Measurements from ENCODE around the gene EVC2. TPM values are rescaled to one million over a fixed set of nuclear protein-coding genes. Genes with fewer than 3 reads are reported as not detected.

Gene EVC2
- total RNA-seq, 1 donor from 2014 or later: 9.3 TPM

DNA sequence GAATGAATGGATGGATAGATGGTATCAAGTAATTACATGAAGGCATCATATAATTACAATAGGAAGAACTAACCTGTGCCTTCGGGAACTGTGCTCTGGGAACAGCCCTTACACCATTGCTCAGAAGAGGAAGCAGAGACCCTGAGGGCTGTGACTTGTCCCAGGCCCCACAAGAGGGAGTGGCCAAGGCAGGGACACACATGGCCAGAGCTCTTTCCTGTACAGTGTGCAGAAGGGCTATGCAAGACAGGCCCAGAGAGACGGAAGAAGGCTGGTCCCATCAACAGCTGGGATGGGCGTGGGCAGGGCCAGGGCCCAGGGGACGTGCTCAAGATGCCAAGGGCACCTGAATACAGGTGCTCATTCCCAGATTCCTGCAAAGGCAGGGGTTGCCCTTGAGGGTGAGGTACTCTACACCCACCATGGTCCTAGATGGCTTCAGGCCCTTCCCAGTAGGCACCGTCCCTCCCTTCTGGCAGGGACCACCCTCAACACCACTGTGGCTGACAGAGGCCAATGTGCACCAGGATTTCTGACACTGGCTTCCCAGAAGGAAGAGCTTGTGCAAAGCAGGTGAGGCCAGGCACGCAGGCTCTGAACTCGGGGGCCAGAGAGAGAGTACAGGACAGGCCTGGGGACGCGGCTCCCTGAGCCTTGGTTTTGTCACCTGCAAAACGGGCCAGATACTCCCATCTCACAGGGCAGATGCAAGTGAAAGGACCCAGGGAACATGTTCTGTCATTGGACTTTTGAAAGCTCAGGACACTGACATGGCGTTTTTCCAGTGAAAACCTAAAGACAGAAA, 1.7 kb downstream of the EVC2 start:
- H3K4me3 ChIP-seq (ENCODE audit: low read depth, low read length): peak overlapping the region; percentile 82
- TF ChIP-seq, protein P1, sequence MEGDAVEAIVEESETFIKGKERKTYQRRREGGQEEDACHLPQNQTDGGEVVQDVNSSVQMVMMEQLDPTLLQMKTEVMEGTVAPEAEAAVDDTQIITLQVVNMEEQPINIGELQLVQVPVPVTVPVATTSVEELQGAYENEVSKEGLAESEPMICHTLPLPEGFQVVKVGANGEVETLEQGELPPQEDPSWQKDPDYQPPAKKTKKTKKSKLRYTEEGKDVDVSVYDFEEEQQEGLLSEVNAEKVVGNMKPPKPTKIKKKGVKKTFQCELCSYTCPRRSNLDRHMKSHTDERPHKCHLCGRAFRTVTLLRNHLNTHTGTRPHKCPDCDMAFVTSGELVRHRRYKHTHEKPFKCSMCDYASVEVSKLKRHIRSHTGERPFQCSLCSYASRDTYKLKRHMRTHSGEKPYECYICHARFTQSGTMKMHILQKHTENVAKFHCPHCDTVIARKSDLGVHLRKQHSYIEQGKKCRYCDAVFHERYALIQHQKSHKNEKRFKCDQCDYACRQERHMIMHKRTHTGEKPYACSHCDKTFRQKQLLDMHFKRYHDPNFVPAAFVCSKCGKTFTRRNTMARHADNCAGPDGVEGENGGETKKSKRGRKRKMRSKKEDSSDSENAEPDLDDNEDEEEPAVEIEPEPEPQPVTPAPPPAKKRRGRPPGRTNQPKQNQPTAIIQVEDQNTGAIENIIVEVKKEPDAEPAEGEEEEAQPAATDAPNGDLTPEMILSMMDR (conservative IDR thresholded peaks at IDR 0.05; ENCODE audit: low read depth, low read length): no peak
- DNase-seq (ENCODE audit: low read depth): no peak

DNA sequence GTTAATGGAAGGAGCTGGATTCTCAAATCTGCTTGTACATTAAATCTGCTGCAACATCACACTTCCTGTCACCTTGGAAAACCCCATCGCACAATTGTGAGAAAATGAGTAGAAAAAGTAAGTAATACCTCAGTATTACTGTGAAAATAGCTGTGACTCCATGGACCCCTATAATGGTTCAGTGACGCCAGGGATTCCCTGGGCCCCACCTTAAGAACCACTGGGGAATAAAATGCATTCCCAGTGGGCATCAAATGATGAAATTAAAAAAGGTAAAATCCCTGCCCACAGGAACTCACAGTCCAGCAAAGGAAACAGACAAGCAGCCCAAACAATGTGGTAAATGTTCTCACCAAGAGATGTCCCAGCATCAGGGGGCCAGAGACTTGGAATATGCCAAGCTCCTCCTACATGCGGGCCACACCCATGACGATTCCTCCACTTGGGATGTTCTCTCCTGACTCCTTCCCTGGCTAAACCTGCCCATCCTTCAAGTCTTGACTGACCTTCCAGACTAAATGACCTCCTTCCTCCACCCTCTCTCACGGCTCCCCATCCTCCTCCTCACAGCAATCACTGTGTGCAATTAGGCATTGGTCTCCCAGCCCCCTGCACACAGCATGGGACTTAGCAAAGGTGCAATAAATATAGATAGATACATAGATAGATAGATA, 2.6 kb downstream of the EVC2 start:
- DNase-seq (ENCODE audit: low read depth): no peak
- TF ChIP-seq, protein P1 (conservative IDR thresholded peaks at IDR 0.05; ENCODE audit: low read depth, low read length): no peak

DNA sequence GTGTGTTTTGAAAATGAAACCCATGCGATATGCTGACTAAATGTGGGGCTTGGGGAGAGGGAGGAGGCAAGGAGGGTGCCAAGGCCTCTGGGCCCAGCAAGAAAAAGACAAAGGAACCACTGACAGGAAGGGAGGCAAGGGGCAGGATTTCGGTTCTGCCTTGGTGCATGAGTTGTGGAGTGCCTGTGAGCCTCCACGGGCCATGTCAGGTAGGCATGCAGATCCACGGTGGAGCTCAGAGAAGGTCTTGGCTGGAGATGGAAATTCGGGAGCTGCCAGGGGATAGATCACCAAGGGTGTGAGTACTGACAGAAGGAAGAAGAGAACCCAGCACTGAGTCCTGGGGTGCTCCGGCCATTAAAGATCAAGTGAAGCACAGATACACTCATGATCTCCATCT, 4.1 kb downstream of the EVC2 start:
- DNase-seq (ENCODE audit: low read depth): no peak
- H3K4me3 ChIP-seq (ENCODE audit: low read depth, low read length): no peak overlapping the region
- TF ChIP-seq, protein P1 (conservative IDR thresholded peaks at IDR 0.05; ENCODE audit: low read depth, low read length): no peak

More for the DNA sequence above, 2.6 kb downstream of the EVC2 start:
- H3K4me3 ChIP-seq (ENCODE audit: low read depth, low read length): no peak overlapping the region

DNA sequence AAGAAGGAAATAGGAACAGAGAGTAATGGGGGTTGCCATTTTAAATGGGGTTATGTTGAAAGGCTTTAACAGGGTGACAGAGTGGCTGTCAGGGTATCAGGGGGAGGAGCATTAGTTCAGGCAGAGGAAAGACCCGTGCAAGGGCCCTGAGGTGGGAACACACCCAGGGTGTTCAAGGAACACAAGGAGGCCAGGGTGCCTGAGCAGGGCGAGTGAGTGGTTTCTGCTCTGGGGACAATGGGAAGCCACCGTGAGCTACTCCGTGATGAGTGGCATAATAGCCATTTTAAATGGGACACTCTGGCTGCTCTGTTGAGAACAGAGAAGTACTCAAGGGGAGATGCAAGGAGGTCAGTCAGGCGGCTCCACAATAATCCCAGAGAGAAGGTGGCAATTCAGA, 4.5 kb downstream of the EVC2 start:
- TF ChIP-seq, protein P1 (conservative IDR thresholded peaks at IDR 0.05; ENCODE audit: low read depth, low read length): no peak
- H3K4me3 ChIP-seq (ENCODE audit: low read depth, low read length): no peak overlapping the region
- no peak for DNase-seq (ENCODE audit: low read depth)

DNA sequence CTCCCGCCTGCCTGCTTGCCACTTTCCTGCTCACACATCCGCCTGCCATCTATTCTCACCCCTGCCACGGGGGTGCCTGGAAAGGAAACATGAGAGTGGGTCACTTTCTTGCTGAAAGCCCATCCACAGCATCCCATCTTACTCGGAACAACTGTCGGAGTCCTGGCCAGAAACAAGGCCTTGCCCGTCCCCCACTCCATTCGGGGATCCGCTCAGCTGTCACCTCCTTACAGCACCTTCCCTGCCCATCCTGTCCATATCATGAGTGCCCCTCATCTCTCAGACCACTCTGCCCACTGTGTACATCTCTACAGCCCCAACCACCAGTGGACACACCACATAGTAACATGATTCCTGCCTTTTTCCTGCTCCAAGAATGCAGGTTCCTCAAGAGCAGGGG, 6.4 kb downstream of the EVC2 start:
- TF ChIP-seq, protein P1 (conservative IDR thresholded peaks at IDR 0.05; ENCODE audit: low read depth, low read length): no peak
- DNase-seq (ENCODE audit: low read depth): no peak
- no peak overlapping the region for H3K4me3 ChIP-seq (ENCODE audit: low read depth, low read length)

DNA sequence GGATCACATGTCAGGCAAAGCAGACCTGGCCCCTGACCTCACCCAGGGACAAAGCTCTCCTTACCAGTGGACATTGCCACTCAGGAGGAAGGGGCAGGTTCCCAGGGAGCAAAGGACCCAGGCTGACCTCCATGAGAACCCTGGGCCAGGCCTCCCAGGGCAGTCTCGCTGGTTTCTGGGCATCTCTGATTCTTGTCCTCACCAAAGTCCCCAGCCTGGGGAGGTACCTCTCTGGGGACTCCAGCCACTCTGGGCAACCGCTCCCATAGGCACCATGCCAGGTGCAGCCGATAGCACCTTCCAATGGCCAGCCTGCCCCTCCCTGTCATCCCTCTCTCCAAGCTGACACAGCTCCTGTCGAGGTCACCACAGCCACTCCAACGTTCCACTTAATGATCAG, 7.9 kb downstream of the EVC2 start:
- H3K4me3 ChIP-seq (ENCODE audit: low read depth, low read length): no peak overlapping the region
- DNase-seq (ENCODE audit: low read depth): no peak
- TF ChIP-seq, protein P1 (conservative IDR thresholded peaks at IDR 0.05; ENCODE audit: low read depth, low read length): no peak
